Right lung (tissue), 5 donors: Measurements from ENCODE around the gene PRRX2. TPM values are rescaled to one million over a fixed set of nuclear protein-coding genes. Genes with fewer than 3 reads are reported as not detected.

ENCODE experiments used
- DNase-seq, 2 donors: peaks; one replicate each; pipeline ENCODE4 v3.0.0-alpha.2; 2013
- polyA plus RNA-seq, 5 donors: library from polyadenylated mRNA; unstranded; fragments of 120-200 nt; gene quantifications; one replicate each; pipeline versions ENCODE4 v1.2.1 to v1.2.3, GENCODE V29; 2013; ENCODE audit warnings: inconsistent platforms in 1 of 5, low replicate concordance in 1 of 5; ENCODE audit not compliant: insufficient read length in 5 of 5, insufficient read depth in 1 of 5

PRRX2 gene
- polyA plus RNA-seq, 5 donors: 0.63 to 1.4 (median 1.2) TPM

GRCh38 chr9:129703667-129704355 is 38.4 kb downstream of the PRRX2 start:
- DNase-seq: no peak

GRCh38 chr9:129704807-129705206 is 39.4 kb downstream of the PRRX2 start:
- DNase-seq: no peak

- DNase-seq: no peak
Measured at GRCh38 chr9:129708793-129709192, 43.3 kb downstream of the PRRX2 start.

- no peak for DNase-seq
Measured at GRCh38 chr9:129709438-129710168, 44.2 kb downstream of the PRRX2 start.

GRCh38 chr9:129710169-129710453 is 44.7 kb downstream of the PRRX2 start:
- DNase-seq: no peak

- no peak for DNase-seq
Measured at GRCh38 chr9:129712634-129713401, 47.4 kb downstream of the PRRX2 start.

- DNase-seq: no peak
Measured at GRCh38 chr9:129713402-129713679, 47.9 kb downstream of the PRRX2 start.

GRCh38 chr9:129714511-129715061 is 49.1 kb downstream of the PRRX2 start:
- DNase-seq: no peak

GRCh38 chr9:129716091-129716490 is 50.6 kb downstream of the PRRX2 start:
- DNase-seq: no peak

GRCh38 chr9:129717991-129718390 is 52.5 kb downstream of the PRRX2 start:
- no peak for DNase-seq

GRCh38 chr9:129718647-129719046 is 53.2 kb downstream of the PRRX2 start:
- DNase-seq: no peak

- DNase-seq: no peak
Measured at GRCh38 chr9:129719135-129719534, 53.7 kb downstream of the PRRX2 start.

GRCh38 chr9:129720181-129720864 is 54.9 kb downstream of the PRRX2 start:
- no peak for DNase-seq

GRCh38 chr9:129720865-129721545 is 55.6 kb downstream of the PRRX2 start:
- no peak for DNase-seq

- DNase-seq: no peak
Measured at GRCh38 chr9:129722913-129723312, 57.5 kb downstream of the PRRX2 start.

- no peak for DNase-seq
Measured at GRCh38 chr9:129724456-129725190, 59.2 kb downstream of the PRRX2 start.

- DNase-seq: no peak
Measured at GRCh38 chr9:129725795-129726251, 60.4 kb downstream of the PRRX2 start.

- peak; percentile 60 to 70 for DNase-seq
Measured at GRCh38 chr9:129726322-129727160, 61.1 kb downstream of the PRRX2 start.

- no peak for DNase-seq
Measured at GRCh38 chr9:129728744-129729143, 63.3 kb downstream of the PRRX2 start.
